Right lobe of liver (tissue), 6 donors: ENCODE results near the gene HYKK. TPM values are rescaled to one million over a fixed set of nuclear protein-coding genes. Genes with fewer than 3 reads are reported as not detected.

ENCODE experiments used
- ATAC-seq, 4 donors: fragments of 200-7000 bp; cut with Tn5 transposase; one replicate each; pipeline ENCODE4 v1.9.1; 2020; ENCODE audit warnings: mild to moderate bottlenecking in 4 of 4, moderate library complexity in 4 of 4
- DNase-seq, 3 donors: peaks; one replicate each; pipeline ENCODE4 v3.0.0-alpha.2; 2020
- H3K27ac ChIP-seq, 3 donors: fragments of 200-600 bp; one replicate each; pipeline ENCODE4 v1.8.0; 2022
- H3K27me3 ChIP-seq, 2 donors: fragments of 200-600 bp; one replicate each; pipeline ENCODE4 v1.8.0; 2022
- H3K36me3 ChIP-seq, 4 donors: fragments of 200-600 bp; sonication (generic) in 1 of 4; one replicate each; pipeline versions ENCODE4 v1.5.1 to v1.8.0; 2017 to 2022; ENCODE audit warnings: control low read depth in 1 of 4
- H3K4me1 ChIP-seq, 4 donors: fragments of 200-600 bp; sonication (generic) in 1 of 4; one replicate each; pipeline versions ENCODE4 v1.5.1 to v1.8.0; 2017 to 2022; ENCODE audit warnings: control low read depth in 1 of 4
- H3K4me3 ChIP-seq, 3 donors: fragments of 200-600 bp; one replicate each; pipeline ENCODE4 v1.8.0; 2022
- H3K9me3 ChIP-seq, 4 donors: fragments of 200-600 bp; sonication (generic) in 1 of 4; one replicate each; pipeline versions ENCODE4 v1.5.1 to v1.8.0; 2017 to 2022; ENCODE audit warnings: control low read depth in 1 of 4
- POLR2A ChIP-seq: fragments of 450-650 bp; IDR thresholded peaks from one replicate; pipeline ENCODE4 v1.6.1; 2017; ENCODE audit warnings: antibody characterized with exemption, mild to moderate bottlenecking
- WGBS: methylation state at CpG from one replicate; pipeline ENCODE4 v1.1.6; 2018; ENCODE audit warnings: low coverage, low lambda C conversion rate; ENCODE audit not compliant: insufficient coverage; ENCODE audit errors: missing lambda C conversion rate; 5-methylcytosine and 5-hydroxymethylcytosine counted together
- intact Hi-C, 2 donors: fragments of 100-400 bp; cut with DNase I; formaldehyde crosslinking; loops; one replicate each; pipeline versions ENCODE4 v1.11.2 to v1.14.1; 2022
- total RNA-seq, 6 experiments: library from RNA; depleted of rRNA in 2 of 6; stranded (reverse); fragments of >200 nt in 2 of 6; fragmentation: NEBNext Ultra II Directional in 3 of 6; extraction: Animal tissue kit (Norgen Biotek cat#: 25700) in 3 of 6; gene quantifications; one replicate each; pipeline versions ENCODE4 v1.1.0 to v1.2.4, GENCODE V29; 2016 to 2023
- TF ChIP-seq, protein P1 (sequence below), 4 donors: fragments of 200-600 bp in 3 of 4; fragments of 450-650 bp in 1 of 4; IDR thresholded peaks; one replicate each; pipeline versions ENCODE4 v1.5.1 to v1.8.0; 2016 to 2022; ENCODE audit warnings: antibody characterized with exemption in 4 of 4, mild to moderate bottlenecking in 2 of 4
- donor health status: DM: no; HTN: yes; CAD: no.
- donor health status: DM: no; HTN: no; CAD: no.
- donor health status: DM: no; HTN: no; CAD: no.
- donor health status: DM: no; HTN: yes; CAD: no.
- donor health status: DM: no; HTN: yes; CAD: no.

HYKK gene
- total RNA-seq, 6 experiments from 2014 or later, result 3.7 to 8.9 (median 5.2) TPM

DNA sequence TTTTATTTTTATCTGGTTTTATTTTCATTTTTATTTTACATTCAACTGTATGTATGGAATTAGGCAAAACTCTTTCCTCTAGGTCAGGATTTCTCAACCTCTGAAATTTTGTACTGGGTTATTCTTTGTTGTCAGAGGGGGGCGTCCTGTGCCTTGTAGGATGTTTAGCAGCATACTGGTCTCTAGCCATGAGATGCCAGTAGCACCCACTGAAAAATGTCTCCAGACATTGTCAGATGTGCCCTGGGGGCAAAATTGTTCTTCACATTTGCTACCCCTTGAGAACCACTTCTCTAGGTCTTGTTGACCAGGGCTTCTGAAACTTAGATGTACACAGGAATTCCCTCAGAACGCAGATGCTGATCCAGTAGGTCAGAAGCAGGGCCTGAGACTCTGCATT is 63.3 kb downstream of the HYKK start:
- Histone ChIP-seq H3K27ac (no peak overlapping the region), H3K4me1 (peaks cover 0 to 5% (median 0%) of the 10 kb centered on the region in 4 donors), H3K36me3 (no peaks in the 10 kb centered on the region), H3K4me3 (no peak overlapping the region), H3K27me3 (no peaks in the 10 kb centered on the region), H3K9me3 (no peaks in the 10 kb centered on the region)
- intact Hi-C loops, result no loop called here
- ATAC-seq (no peak), DNase-seq (no peak)
- no peak for TF ChIP-seq POLR2A
- TF ChIP-seq, protein P1, sequence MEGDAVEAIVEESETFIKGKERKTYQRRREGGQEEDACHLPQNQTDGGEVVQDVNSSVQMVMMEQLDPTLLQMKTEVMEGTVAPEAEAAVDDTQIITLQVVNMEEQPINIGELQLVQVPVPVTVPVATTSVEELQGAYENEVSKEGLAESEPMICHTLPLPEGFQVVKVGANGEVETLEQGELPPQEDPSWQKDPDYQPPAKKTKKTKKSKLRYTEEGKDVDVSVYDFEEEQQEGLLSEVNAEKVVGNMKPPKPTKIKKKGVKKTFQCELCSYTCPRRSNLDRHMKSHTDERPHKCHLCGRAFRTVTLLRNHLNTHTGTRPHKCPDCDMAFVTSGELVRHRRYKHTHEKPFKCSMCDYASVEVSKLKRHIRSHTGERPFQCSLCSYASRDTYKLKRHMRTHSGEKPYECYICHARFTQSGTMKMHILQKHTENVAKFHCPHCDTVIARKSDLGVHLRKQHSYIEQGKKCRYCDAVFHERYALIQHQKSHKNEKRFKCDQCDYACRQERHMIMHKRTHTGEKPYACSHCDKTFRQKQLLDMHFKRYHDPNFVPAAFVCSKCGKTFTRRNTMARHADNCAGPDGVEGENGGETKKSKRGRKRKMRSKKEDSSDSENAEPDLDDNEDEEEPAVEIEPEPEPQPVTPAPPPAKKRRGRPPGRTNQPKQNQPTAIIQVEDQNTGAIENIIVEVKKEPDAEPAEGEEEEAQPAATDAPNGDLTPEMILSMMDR (IDR thresholded peaks at IDR 0.05), result no peak
- WGBS, result 63% methylated on average over 2 of the region's 2 CpGs

DNA sequence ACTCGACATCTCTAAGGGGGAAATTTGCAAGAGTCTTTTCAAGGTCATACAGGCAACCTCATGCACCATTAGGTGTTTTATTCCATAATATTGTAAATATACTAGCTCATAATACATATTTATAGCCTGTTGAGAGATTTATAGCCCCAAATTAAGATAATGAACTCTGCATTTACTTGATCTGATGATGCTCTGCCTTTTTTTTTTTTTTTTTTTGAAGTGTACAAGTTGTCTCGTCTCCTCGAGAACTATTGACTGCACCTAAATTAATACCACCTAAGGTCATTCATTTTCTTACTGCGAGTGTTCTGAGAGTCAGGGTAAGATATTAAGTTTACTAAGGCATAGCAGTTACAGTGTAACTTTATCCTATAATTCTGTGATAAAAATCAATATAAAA is 64.0 kb downstream of the HYKK start:
- Histone ChIP-seq H3K27me3 (no peaks in the 10 kb centered on the region), H3K36me3 (no peaks in the 10 kb centered on the region), H3K27ac (no peak overlapping the region), H3K4me1 (no peaks in the 10 kb centered on the region), H3K9me3 (no peaks in the 10 kb centered on the region), H3K4me3 (no peak overlapping the region)
- DNase-seq (no peak), ATAC-seq (no peak)
- TF ChIP-seq, protein P1 (IDR thresholded peaks at IDR 0.05), result no peak
- no peak for TF ChIP-seq POLR2A
- 71% methylated on average over 4 of the region's 4 CpGs for WGBS
- intact Hi-C loops, result no loop called here

DNA sequence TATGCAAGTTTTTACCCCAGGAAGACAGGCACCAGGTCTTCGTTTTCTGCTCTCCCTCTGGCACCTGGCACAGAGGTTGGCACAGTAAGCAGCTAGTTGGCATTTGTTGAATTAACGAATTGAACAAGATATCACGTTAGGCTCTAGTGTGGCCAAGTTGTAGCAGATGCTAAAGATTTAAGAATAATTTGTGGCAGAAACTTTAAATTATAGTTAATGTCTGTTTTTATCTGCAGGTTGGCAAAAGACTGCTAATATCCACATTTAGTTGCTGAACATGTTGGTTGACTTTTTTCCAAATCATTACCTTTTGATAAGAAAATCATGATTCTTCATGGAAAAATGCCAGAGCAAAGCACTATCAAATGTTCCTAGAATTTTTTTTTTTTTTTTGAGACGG is 66.0 kb downstream of the HYKK start:
- ATAC-seq (no peak), DNase-seq (no peak)
- Histone ChIP-seq H3K4me3 (no peak overlapping the region), H3K9me3 (no peaks in the 10 kb centered on the region), H3K27me3 (no peaks in the 10 kb centered on the region), H3K27ac (no peak overlapping the region), H3K36me3 (no peaks in the 10 kb centered on the region), H3K4me1 (no peaks in the 10 kb centered on the region)
- TF ChIP-seq, protein P1 (IDR thresholded peaks at IDR 0.05), result no peak
- no peak for TF ChIP-seq POLR2A
- intact Hi-C loops, result no loop called here
- WGBS, result 46% methylated on average over 4 of the region's 4 CpGs

DNA sequence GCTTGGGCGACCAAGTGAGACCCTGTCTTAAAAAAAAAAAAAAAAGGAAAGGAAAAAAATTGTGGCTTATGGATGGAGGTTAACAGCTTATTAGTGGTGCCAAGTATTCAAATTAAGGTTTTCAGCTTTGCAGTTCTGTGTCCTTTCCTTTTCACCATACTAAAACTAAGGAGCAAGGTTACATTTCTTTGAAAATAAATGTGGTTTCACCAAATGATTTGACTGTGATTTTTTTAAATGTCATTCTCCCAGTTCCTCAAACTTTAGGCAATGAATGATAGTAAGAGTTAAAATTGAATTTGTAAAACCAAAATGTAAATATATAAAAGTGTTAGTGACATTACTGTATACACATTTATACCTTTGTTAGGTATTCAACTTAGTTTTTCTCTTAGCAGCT is 67.6 kb downstream of the HYKK start:
- DNase-seq (no peak), ATAC-seq (no peak)
- 33% methylated on average over 1 of the region's 1 CpG for WGBS
- Histone ChIP-seq H3K36me3 (no peaks in the 10 kb centered on the region), H3K4me1 (no peaks in the 10 kb centered on the region), H3K4me3 (no peak overlapping the region), H3K27me3 (no peaks in the 10 kb centered on the region), H3K9me3 (no peaks in the 10 kb centered on the region), H3K27ac (no peak overlapping the region)
- TF ChIP-seq POLR2A, result no peak
- TF ChIP-seq, protein P1 (IDR thresholded peaks at IDR 0.05), result no peak
- intact Hi-C loops, result no loop called here

Other genes starting within 250 kb of the HYKK start
- 1 to 10 TPM in 4 of 6 experiments, under 1 TPM in 2; 0.73 to 3.4 (median 1.9) TPM for gene DNAJA4, start 243.0 kb upstream of the HYKK start, total RNA-seq
- 10 to 100 TPM; 21.7 to 30.3 (median 23.0) TPM for gene SKIC8, start 208.0 kb upstream of the HYKK start, total RNA-seq
- not detected for gene CRABP1, start 167.2 kb upstream of the HYKK start, total RNA-seq
- 10 to 100 TPM; 17.1 to 36.2 (median 25.6) TPM for gene IREB2, start 69.4 kb upstream of the HYKK start, total RNA-seq
- 100 to 1,000 TPM in 3 of 6 experiments, 10 to 100 TPM in 3; 66.1 to 147 (median 92.3) TPM for gene PSMA4, start 32.9 kb downstream of the HYKK start, total RNA-seq
- gene CHRNA5, start 57.9 kb downstream of the HYKK start, total RNA-seq, result under 1 TPM in 5 of 6 experiments, not detected in 1; 0.19 to 0.56 (median 0.38) TPM
- gene CHRNA3, start 113.4 kb downstream of the HYKK start, total RNA-seq, result not detected
- under 1 TPM in 1 of 6 experiments, not detected in 5; 0.53 TPM for gene CHRNB4, start 133.6 kb downstream of the HYKK start, total RNA-seq